ENCODE results near the gene TBRG4.

- no peak for TF ChIP-seq ZNF274 (IDR thresholded peaks at IDR 0.05; ENCODE audit: low read depth, low read length)
- no peak for TF ChIP-seq SUZ12 (IDR thresholded peaks at IDR 0.05; ENCODE audit: extremely low read depth, insufficient read depth, insufficient read length)
- no peak for TF ChIP-seq YY1 (IDR thresholded peaks at IDR 0.05; ENCODE audit: insufficient read depth, insufficient read length)
These were observed 45.1 kb downstream of the TBRG4 start for GRCh38 chr7:45066409-45066808.
